ENCODE data around the gene GALNT17. TPM values are rescaled to one million over a fixed set of nuclear protein-coding genes. Genes with fewer than 3 reads are reported as not detected.

GALNT17 gene
- total RNA-seq, 1 experiment from 2014 or later = not detected

GRCh38 chr7:71497256-71497946 lies 365.5 kb downstream of the GALNT17 start:
- intact Hi-C loops (cut with micrococcal nuclease) = no loop called here
- CTCF ChIA-PET = no interaction called here

GRCh38 chr7:71498381-71498780 lies 366.4 kb downstream of the GALNT17 start:
- H3K9me3 Mint-ChIP-seq (ENCODE audit: unreplicated experiment) = peaks cover 24% of the 10 kb centered on the region
- no peak overlapping the region for H3K27ac Mint-ChIP-seq (ENCODE audit: low read depth, unreplicated experiment)
- no peak for DNase-seq (ENCODE audit: unreplicated experiment)
- H3K4me3 Mint-ChIP-seq (ENCODE audit: unreplicated experiment) = no peak overlapping the region
- no peaks in the 10 kb centered on the region for H3K27me3 Mint-ChIP-seq (ENCODE audit: insufficient read depth, unreplicated experiment)
- CTCF ChIA-PET = no interaction called here
- H3K4me1 Mint-ChIP-seq (ENCODE audit: insufficient read depth, unreplicated experiment) = peaks cover 8% of the 10 kb centered on the region
- POLR2A ChIA-PET = no interaction called here
- intact Hi-C loops (cut with micrococcal nuclease) = no loop called here
- TF ChIP-seq CTCF (IDR thresholded peaks at IDR 0.05; ENCODE audit: unreplicated experiment) = no peak
- no TSS peak for BruUV-seq (replicated peaks)
- H3K36me3 Mint-ChIP-seq (ENCODE audit: insufficient read depth, unreplicated experiment) = no peaks in the 10 kb centered on the region

More at GRCh38 chr7:71497256-71497946, 365.5 kb downstream of the GALNT17 start:
- Mint-ChIP-seq H3K4me1 (ENCODE audit: insufficient read depth, unreplicated experiment) (peaks cover 8% of the 10 kb centered on the region), H3K36me3 (ENCODE audit: insufficient read depth, unreplicated experiment) (no peaks in the 10 kb centered on the region), H3K27ac (ENCODE audit: low read depth, unreplicated experiment) (no peak overlapping the region), H3K27me3 (ENCODE audit: insufficient read depth, unreplicated experiment) (no peaks in the 10 kb centered on the region), H3K4me3 (ENCODE audit: unreplicated experiment) (peak overlapping the region; percentile 18), H3K9me3 (ENCODE audit: unreplicated experiment) (peaks cover 22% of the 10 kb centered on the region)
- POLR2A ChIA-PET = no interaction called here
- DNase-seq (ENCODE audit: unreplicated experiment) = no peak
- BruUV-seq (replicated peaks) = no TSS peak
- no peak for TF ChIP-seq CTCF (IDR thresholded peaks at IDR 0.05; ENCODE audit: unreplicated experiment)

GRCh38 chr7:71504697-71505441 lies 372.9 kb downstream of the GALNT17 start:
- Mint-ChIP-seq H3K9me3 (ENCODE audit: unreplicated experiment) (peaks cover 29% of the 10 kb centered on the region), H3K4me3 (ENCODE audit: unreplicated experiment) (no peak overlapping the region), H3K27me3 (ENCODE audit: insufficient read depth, unreplicated experiment) (no peaks in the 10 kb centered on the region), H3K36me3 (ENCODE audit: insufficient read depth, unreplicated experiment) (no peaks in the 10 kb centered on the region), H3K27ac (ENCODE audit: low read depth, unreplicated experiment) (no peak overlapping the region), H3K4me1 (ENCODE audit: insufficient read depth, unreplicated experiment) (no peaks in the 10 kb centered on the region)
- BruUV-seq (replicated peaks) = no TSS peak
- POLR2A ChIA-PET = no interaction called here
- intact Hi-C loops (cut with micrococcal nuclease) = no loop called here
- no peak for DNase-seq (ENCODE audit: unreplicated experiment)
- no peak for TF ChIP-seq CTCF (IDR thresholded peaks at IDR 0.05; ENCODE audit: unreplicated experiment)
- CTCF ChIA-PET = interaction anchor here (0.5 kb wide), 1 partner anchor 17 kb away, joined by 5 read pairs; no protein-coding TSS in a partner anchor

DNA sequence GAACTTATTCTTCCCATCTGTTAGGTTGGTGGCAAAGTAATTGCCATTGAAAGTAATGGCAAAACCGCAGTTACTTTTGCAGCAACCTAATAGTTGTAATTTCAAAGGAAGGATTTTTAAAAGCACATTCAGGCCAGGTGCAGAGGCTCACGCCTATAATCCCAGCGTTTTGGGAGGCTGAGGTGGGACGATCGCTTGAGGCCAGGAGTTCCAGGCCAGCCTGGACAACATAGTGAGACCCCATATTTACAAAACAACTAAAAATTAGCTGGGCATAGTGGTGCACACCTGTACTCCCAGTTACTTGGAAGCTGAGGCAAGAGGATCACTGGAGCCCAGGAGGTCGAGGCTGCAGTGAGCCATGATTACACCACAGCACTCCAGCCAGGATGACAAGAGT lies 374.9 kb downstream of the GALNT17 start:
- H3K4me3 Mint-ChIP-seq (ENCODE audit: unreplicated experiment) = no peak overlapping the region
- H3K27me3 Mint-ChIP-seq (ENCODE audit: insufficient read depth, unreplicated experiment) = no peaks in the 10 kb centered on the region
- CTCF ChIA-PET = no interaction called here
- no peaks in the 10 kb centered on the region for H3K36me3 Mint-ChIP-seq (ENCODE audit: insufficient read depth, unreplicated experiment)
- no peak overlapping the region for H3K27ac Mint-ChIP-seq (ENCODE audit: low read depth, unreplicated experiment)
- no peak for TF ChIP-seq CTCF (IDR thresholded peaks at IDR 0.05; ENCODE audit: unreplicated experiment)
- H3K9me3 Mint-ChIP-seq (ENCODE audit: unreplicated experiment) = peaks cover 19% of the 10 kb centered on the region
- intact Hi-C loops (cut with micrococcal nuclease) = no loop called here
- BruUV-seq (replicated peaks) = no TSS peak
- no peak for DNase-seq (ENCODE audit: unreplicated experiment)
- POLR2A ChIA-PET = no interaction called here
- no peaks in the 10 kb centered on the region for H3K4me1 Mint-ChIP-seq (ENCODE audit: insufficient read depth, unreplicated experiment)

Data from MCF 10A (cell line).